GM06990 (cell line): ENCODE data around the gene COL4A2.

ENCODE experiments used
- DNase-seq: peaks from one replicate; pipeline ENCODE4 v3.0.0-alpha.2; 2011; ENCODE audit not compliant: insufficient read length; ENCODE audit errors: extremely low read depth
- H3K27me3 ChIP-seq: replicated peaks from 2 replicates; pipeline ENCODE4 v1.6.0; 2011; ENCODE audit warnings: low read length; ENCODE audit not compliant: control insufficient read depth, insufficient read depth
- H3K36me3 ChIP-seq: 2 replicates; pipeline ENCODE4 v1.5.1; 2011; ENCODE audit warnings: low read length; ENCODE audit not compliant: control insufficient read depth, insufficient read depth
- H3K4me3 ChIP-seq: replicated peaks from 2 replicates; pipeline ENCODE4 v1.5.1; 2011; ENCODE audit warnings: low read depth, mild to moderate bottlenecking, control low read depth, low read length
- CTCF ChIP-seq: IDR thresholded peaks from 2 replicates; pipeline ENCODE4 v1.5.1; 2011; ENCODE audit warnings: low read length, control low read depth, mild to moderate bottlenecking, inconsistent platforms; ENCODE audit not compliant: insufficient read depth, poor library complexity, severe bottlenecking

COL4A2 gene

GRCh38 chr13:110463871-110464510 is 156.9 kb downstream of the COL4A2 start:
- TF ChIP-seq CTCF: no peak
- no peaks in the 10 kb centered on the region for H3K36me3 ChIP-seq
- DNase-seq: peak; percentile 30
- no peaks in the 10 kb centered on the region for H3K27me3 ChIP-seq
- H3K4me3 ChIP-seq: no peak overlapping the region

GRCh38 chr13:110464556-110465333 is 157.7 kb downstream of the COL4A2 start:
- H3K4me3 ChIP-seq: no peak overlapping the region
- no peaks in the 10 kb centered on the region for H3K36me3 ChIP-seq
- H3K27me3 ChIP-seq: no peaks in the 10 kb centered on the region
- no peak for TF ChIP-seq CTCF
- DNase-seq: no peak

- no peak overlapping the region for H3K4me3 ChIP-seq
- no peaks in the 10 kb centered on the region for H3K27me3 ChIP-seq
- DNase-seq: no peak
- no peaks in the 10 kb centered on the region for H3K36me3 ChIP-seq
- TF ChIP-seq CTCF: no peak
Observed at GRCh38 chr13:110465696-110466095, 158.6 kb downstream of the COL4A2 start.

- Histone ChIP-seq H3K36me3 (no peaks in the 10 kb centered on the region), H3K4me3 (no peak overlapping the region), H3K27me3 (no peaks in the 10 kb centered on the region)
- no peak for TF ChIP-seq CTCF
- no peak for DNase-seq
Observed at GRCh38 chr13:110466266-110466915, 159.3 kb downstream of the COL4A2 start.

- no peak overlapping the region for H3K4me3 ChIP-seq
- H3K36me3 ChIP-seq: no peaks in the 10 kb centered on the region
Observed at GRCh38 chr13:110467516-110468110, 160.5 kb downstream of the COL4A2 start.

More at GRCh38 chr13:110467516-110468110, 160.5 kb downstream of the COL4A2 start:
- no peaks in the 10 kb centered on the region for H3K27me3 ChIP-seq
- DNase-seq: no peak
- TF ChIP-seq CTCF: no peak
